Skin epidermis (tissue), 12 donors: Measurements from ENCODE around the gene ZNF184.

Source experiments
- H3K27ac ChIP-seq, 21 experiments: fragments of 200-600 bp; sonication (generic) in 11 of 21; one replicate each; pipeline ENCODE4 v1.5.0; 2020; ENCODE audit warnings: mild to moderate bottlenecking in 3 of 21, inconsistent platforms in 2 of 21, moderate library complexity in 2 of 21
- H3K4me3 ChIP-seq, 7 experiments: fragments of 200-600 bp; sonication (generic) in 2 of 7; one replicate each; pipeline ENCODE4 v1.5.0; 2020; ENCODE audit warnings: inconsistent platforms in 2 of 7, mild to moderate bottlenecking in 2 of 7, moderate library complexity in 1 of 7

The ZNF184 gene

GRCh38 chr6:27472617-27473400 lies at the start of gene ZNF184:
TSS of gene ZNF184 (minus strand) at chr6:27473105. CDS start at chr6:27472294, 811 bp downstream.
- Histone ChIP-seq H3K27ac (peak within 1 kb of the TSS; percentile 67 to 91 (median 83)), H3K4me3 (peak within 1 kb of the TSS; percentile 63 to 90 (median 74))

- peak overlapping the region; percentile 44 to 95 (median 86) for H3K27ac ChIP-seq
- peak overlapping the region; percentile 53 to 91 (median 69) for H3K4me3 ChIP-seq
Measured at GRCh38 chr6:27518881-27519795, 46.2 kb upstream of the ZNF184 start.

- Histone ChIP-seq H3K27ac (peak overlapping the region in 18 of 21 experiments; percentile 73 to 95 (median 88)), H3K4me3 (peak overlapping the region; percentile 53 to 91 (median 69))
Measured at GRCh38 chr6:27517928-27518787, 45.3 kb upstream of the ZNF184 start.

- Histone ChIP-seq H3K27ac (no peak overlapping the region), H3K4me3 (no peak overlapping the region)
Measured at GRCh38 chr6:27517238-27517637, 44.3 kb upstream of the ZNF184 start.

- Histone ChIP-seq H3K4me3 (peak overlapping the region in 1 of 7 experiments; percentile 7), H3K27ac (no peak overlapping the region)
Measured at GRCh38 chr6:27514906-27515495, 42.1 kb upstream of the ZNF184 start.

- no peak overlapping the region for H3K27ac ChIP-seq
- H3K4me3 ChIP-seq = no peak overlapping the region
Measured at GRCh38 chr6:27512525-27512924, 39.6 kb upstream of the ZNF184 start.

- Histone ChIP-seq H3K4me3 (no peak overlapping the region), H3K27ac (no peak overlapping the region)
Measured at GRCh38 chr6:27507041-27507956, 34.4 kb upstream of the ZNF184 start.

- H3K27ac ChIP-seq = no peak overlapping the region
Measured at GRCh38 chr6:27505209-27506027, 32.5 kb upstream of the ZNF184 start.

GRCh38 chr6:27503436-27504030 lies 30.6 kb upstream of the ZNF184 start:
- peak overlapping the region in 1 of 21 experiments; percentile 31 for H3K27ac ChIP-seq
- H3K4me3 ChIP-seq = peak overlapping the region; percentile 24 to 43 (median 30)

More at GRCh38 chr6:27505209-27506027, 32.5 kb upstream of the ZNF184 start:
- H3K4me3 ChIP-seq = no peak overlapping the region

GRCh38 chr6:27502508-27503435 lies 29.9 kb upstream of the ZNF184 start:
- H3K4me3 ChIP-seq = peak overlapping the region; percentile 24 to 43 (median 30)
- peak overlapping the region in 1 of 21 experiments; percentile 31 for H3K27ac ChIP-seq

- H3K27ac ChIP-seq = no peak overlapping the region
Measured at GRCh38 chr6:27501187-27501586, 28.3 kb upstream of the ZNF184 start.

GRCh38 chr6:27500177-27500576 lies 27.3 kb upstream of the ZNF184 start:
- Histone ChIP-seq H3K4me3 (no peak overlapping the region), H3K27ac (no peak overlapping the region)

More at GRCh38 chr6:27501187-27501586, 28.3 kb upstream of the ZNF184 start:
- no peak overlapping the region for H3K4me3 ChIP-seq

GRCh38 chr6:27495386-27496135 lies 22.7 kb upstream of the ZNF184 start:
- no peak overlapping the region for H3K27ac ChIP-seq
- peak overlapping the region; percentile 11 to 32 (median 17) for H3K4me3 ChIP-seq

GRCh38 chr6:27494987-27495385 lies 22.1 kb upstream of the ZNF184 start:
- H3K4me3 ChIP-seq = peak overlapping the region; percentile 11 to 32 (median 17)
- no peak overlapping the region for H3K27ac ChIP-seq

GRCh38 chr6:27494103-27494502 lies 21.2 kb upstream of the ZNF184 start:
- Histone ChIP-seq H3K4me3 (no peak overlapping the region), H3K27ac (no peak overlapping the region)
